ENCODE measurements around the gene GP9.

Gene GP9

GRCh38 chr3:129104051-129104450 is 43.5 kb downstream of the GP9 start:
- Histone ChIP-seq H3K79me2 (ENCODE audit: low read length) (peaks cover 20% of the 10 kb centered on the region), H3K27ac (ENCODE audit: low read length) (no peak overlapping the region)

DNA sequence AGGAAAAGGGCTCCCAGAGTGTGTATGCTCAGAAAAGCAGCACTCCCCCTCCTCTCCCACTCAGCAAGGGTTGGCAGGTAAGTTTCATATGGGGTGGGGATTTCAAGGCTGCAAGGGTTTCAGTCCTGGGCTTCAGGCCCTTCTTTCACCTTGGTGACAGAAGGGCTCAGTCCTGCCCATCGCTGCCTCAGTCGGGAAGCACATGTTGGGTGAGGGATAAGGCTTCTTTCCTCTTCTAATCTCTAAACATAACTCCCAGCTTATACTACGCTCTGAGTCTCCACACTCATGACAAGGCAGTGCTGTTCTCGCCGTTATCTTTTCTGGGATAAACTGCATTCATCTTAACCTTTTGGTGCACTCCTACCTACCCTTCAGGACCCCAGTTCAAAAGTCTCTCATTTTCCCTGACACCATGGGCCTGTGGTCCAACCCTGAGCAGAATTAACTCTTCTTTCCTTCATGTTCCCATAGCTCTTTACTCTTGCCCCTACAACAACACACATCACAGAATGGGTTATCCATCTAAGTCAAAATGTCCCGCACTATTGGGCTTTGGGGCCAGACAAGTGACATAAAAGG is 44.0 kb downstream of the GP9 start:
- Histone ChIP-seq H3K36me3 (replicated peaks; ENCODE audit: low read depth, low read length) (peaks cover 8% of the 10 kb centered on the region), H3K4me3 (ENCODE audit: low read length) (no peak overlapping the region), H3K27ac (ENCODE audit: low read length) (no peak overlapping the region), H3K4me1 (ENCODE audit: low read length) (no peaks in the 10 kb centered on the region), H2AFZ (ENCODE audit: low read depth, low read length) (no peak overlapping the region), H3K4me2 (ENCODE audit: low read length) (no peak overlapping the region), H3K9me3 (ENCODE audit: insufficient read depth, low read length) (no peaks in the 10 kb centered on the region), H3K9ac (ENCODE audit: low read length) (no peak overlapping the region), H4K20me1 (ENCODE audit: insufficient read depth, low read length) (peaks cover 71% of the 10 kb centered on the region), H3K27me3 (ENCODE audit: low read depth, low read length) (no peaks in the 10 kb centered on the region), H3K79me2 (ENCODE audit: low read length) (peaks cover 20% of the 10 kb centered on the region)
- TF ChIP-seq, protein P1, sequence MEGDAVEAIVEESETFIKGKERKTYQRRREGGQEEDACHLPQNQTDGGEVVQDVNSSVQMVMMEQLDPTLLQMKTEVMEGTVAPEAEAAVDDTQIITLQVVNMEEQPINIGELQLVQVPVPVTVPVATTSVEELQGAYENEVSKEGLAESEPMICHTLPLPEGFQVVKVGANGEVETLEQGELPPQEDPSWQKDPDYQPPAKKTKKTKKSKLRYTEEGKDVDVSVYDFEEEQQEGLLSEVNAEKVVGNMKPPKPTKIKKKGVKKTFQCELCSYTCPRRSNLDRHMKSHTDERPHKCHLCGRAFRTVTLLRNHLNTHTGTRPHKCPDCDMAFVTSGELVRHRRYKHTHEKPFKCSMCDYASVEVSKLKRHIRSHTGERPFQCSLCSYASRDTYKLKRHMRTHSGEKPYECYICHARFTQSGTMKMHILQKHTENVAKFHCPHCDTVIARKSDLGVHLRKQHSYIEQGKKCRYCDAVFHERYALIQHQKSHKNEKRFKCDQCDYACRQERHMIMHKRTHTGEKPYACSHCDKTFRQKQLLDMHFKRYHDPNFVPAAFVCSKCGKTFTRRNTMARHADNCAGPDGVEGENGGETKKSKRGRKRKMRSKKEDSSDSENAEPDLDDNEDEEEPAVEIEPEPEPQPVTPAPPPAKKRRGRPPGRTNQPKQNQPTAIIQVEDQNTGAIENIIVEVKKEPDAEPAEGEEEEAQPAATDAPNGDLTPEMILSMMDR (IDR thresholded peaks at IDR 0.05; ENCODE audit: low read depth, low read length), result no peak
- TF ChIP-seq EZH2phosphoT487 (IDR thresholded peaks at IDR 0.05; ENCODE audit: low read depth), result no peak

More at GRCh38 chr3:129104051-129104450, 43.5 kb downstream of the GP9 start:
- no peak overlapping the region for H3K9ac ChIP-seq (ENCODE audit: low read length)
- H3K4me3 ChIP-seq (ENCODE audit: low read length), result no peak overlapping the region
- H3K9me3 ChIP-seq (ENCODE audit: insufficient read depth, low read length), result no peaks in the 10 kb centered on the region
- TF ChIP-seq, protein P1 (IDR thresholded peaks at IDR 0.05; ENCODE audit: low read depth, low read length), result no peak
- no peak for TF ChIP-seq EZH2phosphoT487 (IDR thresholded peaks at IDR 0.05; ENCODE audit: low read depth)
- peaks cover 71% of the 10 kb centered on the region for H4K20me1 ChIP-seq (ENCODE audit: insufficient read depth, low read length)
- no peak overlapping the region for H3K4me2 ChIP-seq (ENCODE audit: low read length)
- peaks cover 8% of the 10 kb centered on the region for H3K36me3 ChIP-seq (replicated peaks; ENCODE audit: low read depth, low read length)
- no peaks in the 10 kb centered on the region for H3K27me3 ChIP-seq (ENCODE audit: low read depth, low read length)
- H3K4me1 ChIP-seq (ENCODE audit: low read length), result no peaks in the 10 kb centered on the region
- no peak overlapping the region for H2AFZ ChIP-seq (ENCODE audit: low read depth, low read length)

DNA sequence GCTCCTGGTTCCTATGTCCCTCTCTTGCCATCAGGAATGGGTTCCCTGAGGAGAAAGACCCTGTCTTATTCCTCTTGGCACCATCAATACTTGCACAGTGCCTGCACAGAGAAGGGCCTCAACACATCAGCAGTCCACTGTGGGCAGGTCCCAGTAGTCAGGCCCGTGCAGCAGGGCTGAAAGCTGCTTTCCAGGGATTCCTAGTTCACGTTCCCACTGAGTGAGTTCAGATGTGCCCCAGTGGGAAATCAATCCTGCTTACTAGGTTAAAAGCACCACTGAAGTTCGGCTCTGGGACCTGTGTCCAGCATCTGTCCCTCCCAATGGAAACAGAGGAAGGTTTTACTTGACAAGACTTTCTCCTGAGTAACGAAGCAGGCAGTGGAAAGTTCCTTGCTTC is 45.3 kb downstream of the GP9 start:
- no peak overlapping the region for H3K27ac ChIP-seq (ENCODE audit: low read length)
- no peaks in the 10 kb centered on the region for H3K9me3 ChIP-seq (ENCODE audit: insufficient read depth, low read length)
- H2AFZ ChIP-seq (ENCODE audit: low read depth, low read length), result no peak overlapping the region
- no peak for TF ChIP-seq EZH2phosphoT487 (IDR thresholded peaks at IDR 0.05; ENCODE audit: low read depth)
- TF ChIP-seq, protein P1 (IDR thresholded peaks at IDR 0.05; ENCODE audit: low read depth, low read length), result no peak
- H3K4me1 ChIP-seq (ENCODE audit: low read length), result peaks cover 5% of the 10 kb centered on the region; the same call in 1 of the 2 replicates
- peaks cover 15% of the 10 kb centered on the region for H3K79me2 ChIP-seq (ENCODE audit: low read length)
- no peaks in the 10 kb centered on the region for H3K27me3 ChIP-seq (ENCODE audit: low read depth, low read length)
- H3K9ac ChIP-seq (ENCODE audit: low read length), result no peak overlapping the region
- H3K36me3 ChIP-seq (replicated peaks; ENCODE audit: low read depth, low read length), result peaks cover 13% of the 10 kb centered on the region
- peaks cover 63% of the 10 kb centered on the region for H4K20me1 ChIP-seq (ENCODE audit: insufficient read depth, low read length)
- H3K4me2 ChIP-seq (ENCODE audit: low read length), result no peak overlapping the region
- no peak overlapping the region for H3K4me3 ChIP-seq (ENCODE audit: low read length)

GRCh38 chr3:129106320-129106719 is 45.7 kb downstream of the GP9 start:
- Histone ChIP-seq H3K79me2 (ENCODE audit: low read length) (peaks cover 14% of the 10 kb centered on the region), H2AFZ (ENCODE audit: low read depth, low read length) (no peak overlapping the region), H4K20me1 (ENCODE audit: insufficient read depth, low read length) (peaks cover 59% of the 10 kb centered on the region), H3K4me2 (ENCODE audit: low read length) (no peak overlapping the region), H3K9ac (ENCODE audit: low read length) (no peak overlapping the region), H3K9me3 (ENCODE audit: insufficient read depth, low read length) (no peaks in the 10 kb centered on the region), H3K4me3 (ENCODE audit: low read length) (no peak overlapping the region), H3K36me3 (replicated peaks; ENCODE audit: low read depth, low read length) (peaks cover 13% of the 10 kb centered on the region), H3K27me3 (ENCODE audit: low read depth, low read length) (no peaks in the 10 kb centered on the region), H3K27ac (ENCODE audit: low read length) (no peak overlapping the region), H3K4me1 (ENCODE audit: low read length) (peaks cover 6% of the 10 kb centered on the region; the same call in 1 of the 2 replicates)
- TF ChIP-seq EZH2phosphoT487 (IDR thresholded peaks at IDR 0.05; ENCODE audit: low read depth), result no peak

Data from OCI-LY3 (cell line).